Omental fat pad (tissue), 4 donors: Measurements from ENCODE around the gene CNPPD1. TPM values are rescaled to one million over a fixed set of nuclear protein-coding genes. Genes with fewer than 3 reads are reported as not detected.

Experiments
- ATAC-seq: fragments of 150-250 bp; one replicate; pipeline ENCODE4 v1.9.1; 2016; ENCODE audit warnings: mild to moderate bottlenecking, moderate library complexity; ENCODE audit not compliant: low FRiP score
- DNase-seq: peaks from one replicate; pipeline ENCODE4 v3.0.0-alpha.2; 2019; ENCODE audit warnings: low spot score
- total RNA-seq, 4 donors: library from RNA; depleted of rRNA; stranded (reverse); fragments of >200 nt; gene quantifications; one replicate each; pipeline ENCODE4 v1.1.0, GENCODE V29; 2016
- TF ChIP-seq, protein P1 (sequence below), 3 donors: fragments of 450-650 bp; IDR thresholded peaks; one replicate each; pipeline ENCODE4 v1.5.1; 2016 to 2017; ENCODE audit warnings: antibody characterized with exemption in 3 of 3, mild to moderate bottlenecking in 3 of 3, moderate library complexity in 2 of 3

Gene CNPPD1
- total RNA-seq, 4 donors from 2014 or later: 37.0 to 77.2 (median 43.0) TPM

DNA sequence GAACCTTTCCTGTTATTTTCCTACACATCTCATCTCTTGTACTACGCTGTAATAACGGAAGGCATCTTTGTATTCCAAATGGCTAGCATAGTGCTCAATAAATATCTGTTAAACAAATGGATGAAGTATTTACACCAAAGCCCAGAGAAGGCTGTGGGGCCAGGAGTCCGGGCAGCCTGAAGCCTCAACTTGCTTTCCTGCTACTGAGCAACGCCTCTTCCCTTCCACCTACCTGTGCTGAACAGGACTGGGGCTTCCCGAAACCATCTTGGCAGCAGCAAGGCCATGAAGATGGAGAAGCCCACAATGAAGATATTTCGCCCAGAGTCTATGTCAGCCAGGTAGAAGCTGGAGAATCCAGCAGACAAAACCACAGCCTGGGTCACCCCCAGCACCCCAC lies 13.6 kb downstream of the CNPPD1 start:
- TF ChIP-seq, protein P1, sequence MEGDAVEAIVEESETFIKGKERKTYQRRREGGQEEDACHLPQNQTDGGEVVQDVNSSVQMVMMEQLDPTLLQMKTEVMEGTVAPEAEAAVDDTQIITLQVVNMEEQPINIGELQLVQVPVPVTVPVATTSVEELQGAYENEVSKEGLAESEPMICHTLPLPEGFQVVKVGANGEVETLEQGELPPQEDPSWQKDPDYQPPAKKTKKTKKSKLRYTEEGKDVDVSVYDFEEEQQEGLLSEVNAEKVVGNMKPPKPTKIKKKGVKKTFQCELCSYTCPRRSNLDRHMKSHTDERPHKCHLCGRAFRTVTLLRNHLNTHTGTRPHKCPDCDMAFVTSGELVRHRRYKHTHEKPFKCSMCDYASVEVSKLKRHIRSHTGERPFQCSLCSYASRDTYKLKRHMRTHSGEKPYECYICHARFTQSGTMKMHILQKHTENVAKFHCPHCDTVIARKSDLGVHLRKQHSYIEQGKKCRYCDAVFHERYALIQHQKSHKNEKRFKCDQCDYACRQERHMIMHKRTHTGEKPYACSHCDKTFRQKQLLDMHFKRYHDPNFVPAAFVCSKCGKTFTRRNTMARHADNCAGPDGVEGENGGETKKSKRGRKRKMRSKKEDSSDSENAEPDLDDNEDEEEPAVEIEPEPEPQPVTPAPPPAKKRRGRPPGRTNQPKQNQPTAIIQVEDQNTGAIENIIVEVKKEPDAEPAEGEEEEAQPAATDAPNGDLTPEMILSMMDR (IDR thresholded peaks at IDR 0.05): no peak
- ATAC-seq (no peak), DNase-seq (no peak)

DNA sequence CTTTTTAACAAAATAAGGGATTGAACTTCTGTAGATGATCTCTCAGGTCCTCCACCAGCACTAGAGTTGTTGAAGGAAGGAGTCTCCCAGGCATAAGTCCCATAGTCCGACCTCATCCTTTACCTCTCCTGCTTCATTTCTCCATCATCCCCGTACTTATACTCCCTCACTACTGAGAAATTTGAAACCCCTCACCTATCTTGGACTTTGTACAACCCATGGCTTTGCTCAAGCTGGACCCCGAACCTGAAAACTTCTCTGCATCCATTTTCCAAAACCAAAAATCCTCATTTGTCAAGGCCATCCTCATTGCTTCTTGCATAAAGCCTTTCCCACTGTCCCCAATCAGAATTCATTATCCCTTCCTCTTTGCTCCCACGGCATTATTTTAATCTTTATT lies 15.6 kb downstream of the CNPPD1 start:
- TF ChIP-seq, protein P1 (IDR thresholded peaks at IDR 0.05): no peak
- no peak for ATAC-seq
- no peak for DNase-seq

DNA sequence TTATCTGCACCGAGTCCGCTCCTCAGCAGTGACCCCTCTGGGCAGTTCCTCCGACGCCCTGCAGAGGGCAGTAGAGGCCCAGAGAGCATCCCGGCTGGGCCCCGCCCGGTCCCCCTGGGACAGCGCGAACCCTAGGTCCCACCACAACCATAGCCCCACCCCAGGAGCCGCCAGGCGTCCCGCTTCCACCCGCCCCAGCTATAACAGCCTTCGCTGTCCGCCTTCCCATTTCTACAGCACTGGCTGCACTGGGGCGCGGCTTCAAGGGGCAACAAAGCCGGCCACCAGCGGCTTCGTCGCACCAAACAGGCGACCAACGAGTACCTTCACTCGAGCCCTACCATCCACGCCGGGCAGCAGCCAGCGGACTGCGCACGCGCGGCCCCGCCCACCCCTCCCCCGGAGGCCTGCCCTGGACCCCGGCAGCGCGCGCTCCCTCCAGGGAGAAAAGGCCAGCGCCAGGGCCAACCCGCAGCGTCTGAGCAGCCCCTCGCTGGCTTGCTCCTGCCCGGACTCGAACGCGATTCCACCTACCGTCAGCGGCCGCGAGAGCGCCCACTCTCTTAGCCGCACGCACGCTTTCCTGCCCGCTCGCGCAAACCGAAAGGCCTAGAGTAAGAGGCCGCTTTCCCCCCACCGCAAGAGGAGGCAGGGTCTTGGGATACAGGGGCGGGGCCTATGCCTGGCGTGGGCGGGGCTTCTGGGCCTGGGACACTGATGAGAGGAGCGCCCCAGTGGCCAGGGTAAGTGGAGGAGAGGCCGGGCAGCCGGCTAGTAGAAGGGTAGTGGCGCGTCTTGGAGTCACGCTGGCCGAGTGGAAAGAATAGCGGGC lies 16.3 kb downstream of the CNPPD1 start, which contains the start of gene NHEJ1:
NHEJ1 (minus strand) TSS at position 630 of the 832 bp plus-strand sequence. CDS start 2,453 bp downstream, outside the sequence.
- TF ChIP-seq, protein P1 (IDR thresholded peaks at IDR 0.05): peak in 2 of 3 donors; percentile 69 to 78
- peak; percentile 98 for ATAC-seq

DNA sequence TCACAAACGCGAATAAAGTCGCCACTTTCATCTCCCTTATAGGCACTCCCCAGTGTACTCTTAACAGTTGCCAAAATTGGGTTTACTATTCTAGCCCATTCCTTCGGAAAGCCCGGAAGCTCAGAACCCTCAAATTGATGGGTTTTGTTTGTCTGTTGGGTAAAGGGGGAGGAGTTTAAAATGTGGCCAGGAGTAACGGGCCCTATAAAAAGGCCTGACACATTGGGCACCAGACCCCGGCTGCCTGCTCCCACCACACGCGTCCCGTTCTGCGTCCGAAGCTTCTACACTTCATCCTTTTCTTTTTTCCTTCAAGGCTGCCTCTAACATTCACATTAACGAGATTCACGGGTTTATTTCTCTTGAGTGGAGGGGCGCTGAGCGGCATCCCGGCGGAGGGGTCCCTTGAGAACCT lies 16.9 kb downstream of the CNPPD1 start:
- no peak for DNase-seq
- TF ChIP-seq, protein P1 (IDR thresholded peaks at IDR 0.05): no peak
- ATAC-seq: no peak

More for the DNA sequence above, 16.3 kb downstream of the CNPPD1 start, which contains the start of gene NHEJ1:
- peak; percentile 98 for DNase-seq

DNA sequence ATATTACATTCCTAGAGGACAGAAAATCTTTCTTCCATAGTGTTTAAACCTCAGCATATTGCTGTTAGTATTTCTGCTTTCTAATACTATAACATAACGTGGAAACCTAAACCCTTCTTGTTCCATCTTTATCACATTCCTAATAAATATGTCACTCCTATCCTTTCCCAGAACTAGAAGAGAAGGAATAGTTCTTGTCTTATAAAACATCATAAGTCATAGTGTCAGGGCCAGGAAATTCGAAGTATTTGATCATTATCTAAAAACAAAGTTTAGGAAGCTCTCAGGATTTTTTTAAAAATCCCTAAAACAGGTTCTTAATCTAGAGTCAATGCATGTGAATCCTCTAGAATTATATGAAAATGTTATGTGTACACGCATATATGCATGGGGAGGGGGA lies 18.1 kb downstream of the CNPPD1 start:
- TF ChIP-seq, protein P1 (IDR thresholded peaks at IDR 0.05): no peak
- no peak for ATAC-seq
- no peak for DNase-seq

DNA sequence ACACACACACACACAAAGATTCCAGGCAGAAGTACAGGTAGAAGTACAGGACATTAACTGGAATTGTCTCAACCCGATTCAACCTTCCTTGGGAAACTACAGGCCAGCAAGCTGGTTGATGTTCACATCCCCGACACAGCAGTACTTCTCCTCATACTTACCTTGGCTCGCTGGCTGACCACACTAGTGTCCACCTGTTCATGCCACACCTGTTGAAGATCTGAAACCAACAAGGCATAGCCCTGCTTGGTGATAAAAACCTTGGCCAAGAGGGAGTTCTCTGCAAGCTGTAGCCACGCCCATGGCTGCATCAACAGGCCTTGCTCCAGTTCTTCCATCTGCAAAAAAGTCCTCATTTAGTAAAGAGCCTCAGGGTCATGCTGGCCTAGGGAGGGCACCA lies 18.7 kb downstream of the CNPPD1 start:
- TF ChIP-seq, protein P1 (IDR thresholded peaks at IDR 0.05): no peak
- no peak for DNase-seq

DNA sequence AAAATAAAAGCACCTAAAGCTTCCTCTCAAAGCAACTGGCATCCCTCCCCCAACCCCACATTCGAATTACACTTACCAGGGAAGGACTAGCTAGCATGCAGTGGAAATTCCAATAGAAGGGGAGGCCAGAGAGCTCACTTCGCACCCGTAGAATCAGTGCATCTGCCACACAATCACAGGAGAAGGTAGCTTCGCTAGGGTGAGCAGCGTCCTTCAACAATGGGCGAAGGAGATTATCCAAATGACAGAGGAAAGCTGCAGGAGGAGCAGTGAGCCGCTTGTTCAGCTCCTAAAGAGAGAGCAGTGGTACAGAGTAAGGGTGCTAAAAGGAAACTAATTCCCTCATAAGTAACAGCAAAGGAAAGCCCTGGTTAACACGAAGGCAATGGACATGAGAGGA lies 19.3 kb downstream of the CNPPD1 start:
- DNase-seq (no peak), ATAC-seq (no peak)
- TF ChIP-seq, protein P1 (IDR thresholded peaks at IDR 0.05): no peak

More for the DNA sequence above, 18.7 kb downstream of the CNPPD1 start:
- no peak for ATAC-seq
